GM12865 (cell line): ENCODE data around the gene DLG2.

ENCODE experiments used
- DNase-seq: peaks from one replicate; pipeline ENCODE4 v3.0.0; 2010; ENCODE audit warnings: low read depth
- H3K4me3 ChIP-seq: 2 replicates; pipeline ENCODE4 v1.5.1; 2011; ENCODE audit warnings: mild to moderate bottlenecking, low read depth, low read length, control low read depth
- CTCF ChIP-seq: IDR thresholded peaks from 2 replicates; pipeline ENCODE4 v1.5.1; 2011; ENCODE audit warnings: low read length, control low read depth, low read depth, inconsistent platforms; ENCODE audit not compliant: insufficient read depth; ENCODE audit errors: missing control alignments

DLG2 gene

GRCh38 chr11:84566671-84567070 lies 1060.5 kb downstream of the DLG2 start:
- no peak for TF ChIP-seq CTCF
- DNase-seq: no peak
- no peak overlapping the region for H3K4me3 ChIP-seq

- TF ChIP-seq CTCF: no peak
- DNase-seq: no peak
- no peak overlapping the region for H3K4me3 ChIP-seq
Measured at GRCh38 chr11:84564867-84565184, 1062.3 kb downstream of the DLG2 start.

- peak; percentile 76 for TF ChIP-seq CTCF
- DNase-seq: peak; percentile 52
- no peak overlapping the region for H3K4me3 ChIP-seq
Measured at GRCh38 chr11:84564180-84564866, 1062.8 kb downstream of the DLG2 start.

- DNase-seq: no peak
- TF ChIP-seq CTCF: no peak
Measured at GRCh38 chr11:84563356-84563755, 1063.8 kb downstream of the DLG2 start.

GRCh38 chr11:84560206-84560605 lies 1066.9 kb downstream of the DLG2 start:
- no peak for DNase-seq
- no peak overlapping the region for H3K4me3 ChIP-seq
- TF ChIP-seq CTCF: no peak

More at GRCh38 chr11:84563356-84563755, 1063.8 kb downstream of the DLG2 start:
- H3K4me3 ChIP-seq: no peak overlapping the region

GRCh38 chr11:84558085-84558905 lies 1068.8 kb downstream of the DLG2 start:
- peak; percentile 72 for TF ChIP-seq CTCF
- H3K4me3 ChIP-seq: no peak overlapping the region
- DNase-seq: peak; percentile 54
